COR-L47 (cell line): Measurements from ENCODE around the gene LRRC27.

Source experiments
- DNase-seq: peaks from one replicate; lab custom pipeline; 2025; lab: John Stamatoyannopoulos, UW

The LRRC27 gene

GRCh38 chr10:132390921-132391675 is 59.1 kb downstream of the LRRC27 start:
- no peak for DNase-seq

- DNase-seq = no peak
These were observed 59.7 kb downstream of the LRRC27 start for GRCh38 chr10:132391676-132392020.

GRCh38 chr10:132392184-132392800 is 60.3 kb downstream of the LRRC27 start:
- no peak for DNase-seq

DNA sequence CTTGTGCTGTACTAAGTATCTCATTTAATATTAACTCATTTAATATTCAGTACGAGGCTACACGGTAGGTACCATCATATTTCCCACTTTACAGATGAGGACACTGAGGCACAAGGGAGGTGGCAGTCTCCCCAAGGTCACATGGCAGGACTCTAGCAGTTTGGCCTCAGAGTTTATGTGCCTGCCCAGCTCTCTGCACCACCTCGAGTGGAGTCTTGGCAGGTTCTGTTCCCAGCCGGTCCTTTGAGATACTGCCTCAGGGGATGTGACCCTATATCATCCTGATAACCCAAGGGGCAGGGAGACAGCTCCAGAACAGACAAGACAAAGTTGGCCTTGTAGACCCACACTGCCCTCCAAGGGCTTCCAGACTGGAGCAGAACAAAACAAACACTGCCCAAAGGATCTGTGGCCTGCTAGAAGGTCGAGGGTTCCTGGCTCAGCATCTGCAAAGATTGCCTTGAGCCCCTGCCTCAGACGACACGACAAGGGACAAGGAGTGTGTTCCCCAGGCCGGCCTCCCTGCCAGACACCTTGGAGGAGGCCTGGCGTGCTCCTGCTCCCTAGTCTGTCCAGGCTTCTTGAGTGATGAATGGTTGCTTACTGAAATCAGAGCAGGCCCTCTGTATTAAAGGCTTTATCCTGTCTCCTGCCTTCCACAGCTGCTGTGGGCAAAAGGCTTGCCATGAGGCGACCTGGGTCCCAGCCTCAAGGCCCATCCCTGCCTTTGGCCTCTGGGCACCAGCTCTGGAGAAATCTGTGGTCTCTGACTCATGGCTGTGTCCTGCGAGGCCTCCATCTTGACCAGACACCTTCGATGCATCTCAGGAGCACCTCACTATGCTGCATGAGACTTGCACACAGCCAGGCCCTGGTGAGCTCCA is 61.1 kb downstream of the LRRC27 start:
- DNase-seq = no peak

DNA sequence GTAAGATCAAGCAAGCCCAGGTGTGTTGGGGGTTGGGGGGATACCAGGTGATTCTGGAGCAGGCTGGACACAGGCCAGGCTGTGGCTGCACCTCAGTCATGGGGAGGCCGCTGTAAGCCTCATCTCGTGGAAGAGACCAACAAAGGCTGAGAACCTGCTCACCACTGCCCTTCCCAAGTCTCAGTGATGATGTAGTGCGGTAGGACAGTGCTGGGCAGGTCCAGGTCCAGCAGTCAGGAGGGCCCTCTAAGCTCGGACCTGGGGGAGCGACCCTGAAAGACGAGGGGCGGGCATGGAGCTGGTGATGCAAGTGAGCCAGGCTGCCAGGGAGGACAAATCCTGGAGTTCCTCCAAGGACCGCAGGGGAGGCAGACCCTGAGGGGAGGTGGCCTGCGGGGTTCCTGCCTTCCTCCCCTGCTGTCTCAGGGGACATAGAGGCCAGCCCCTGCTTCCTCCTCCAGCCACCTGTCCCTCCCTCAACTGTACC is 61.7 kb downstream of the LRRC27 start:
- no peak for DNase-seq

- no peak for DNase-seq
These were observed 62.3 kb downstream of the LRRC27 start for GRCh38 chr10:132394201-132394811.

DNA sequence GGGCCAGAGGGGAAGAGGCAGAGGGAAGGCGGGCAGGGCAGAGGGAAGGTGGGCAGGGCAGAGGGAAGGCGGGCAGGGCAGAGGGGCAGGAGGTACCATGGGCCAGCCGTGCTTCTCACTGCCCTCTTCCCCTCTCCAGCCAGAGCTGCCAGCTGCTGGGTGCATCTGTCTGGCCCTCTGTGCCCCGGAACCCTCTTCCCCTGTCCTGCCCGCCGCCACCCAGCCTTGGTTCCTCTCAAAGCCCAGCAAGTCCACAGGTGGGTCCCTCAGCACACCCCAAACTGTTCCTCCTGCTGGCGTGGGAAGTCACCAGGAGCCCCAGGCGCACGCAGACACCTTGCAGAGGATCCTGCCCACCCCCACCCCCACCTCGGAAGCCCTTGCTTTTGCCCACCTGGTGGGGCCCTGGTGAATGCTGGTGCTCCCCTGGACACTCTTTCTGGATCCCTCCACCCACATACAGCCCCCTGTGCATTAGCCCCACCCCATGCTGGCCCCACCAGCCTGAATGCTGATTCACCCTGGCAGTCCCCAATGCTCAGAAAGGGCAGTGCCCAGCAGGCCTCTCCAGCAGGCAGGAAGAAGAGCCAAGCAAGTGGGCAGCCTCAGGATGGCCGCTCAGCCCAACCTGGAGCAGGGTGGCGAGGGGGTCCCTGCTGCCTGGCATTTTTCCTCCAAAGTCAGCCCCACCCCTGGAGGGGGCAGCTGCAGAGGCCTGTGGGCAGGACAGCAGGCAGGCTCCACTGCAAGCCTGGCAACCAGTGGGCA is 63.1 kb downstream of the LRRC27 start:
- DNase-seq = no peak

- DNase-seq = no peak
These were observed 63.9 kb downstream of the LRRC27 start for GRCh38 chr10:132395704-132396493.

- DNase-seq = no peak
These were observed 64.6 kb downstream of the LRRC27 start for GRCh38 chr10:132396494-132397035.

- DNase-seq = no peak
These were observed 65.1 kb downstream of the LRRC27 start, which contains the start of gene PWWP2B for GRCh38 chr10:132397036-132397541. PWWP2B (plus strand) TSS chr10:132397200; CDS start chr10:132397227, 27 bp downstream.

GRCh38 chr10:132397671-132398565 is 65.9 kb downstream of the LRRC27 start:
- DNase-seq = peak; percentile 46

DNA sequence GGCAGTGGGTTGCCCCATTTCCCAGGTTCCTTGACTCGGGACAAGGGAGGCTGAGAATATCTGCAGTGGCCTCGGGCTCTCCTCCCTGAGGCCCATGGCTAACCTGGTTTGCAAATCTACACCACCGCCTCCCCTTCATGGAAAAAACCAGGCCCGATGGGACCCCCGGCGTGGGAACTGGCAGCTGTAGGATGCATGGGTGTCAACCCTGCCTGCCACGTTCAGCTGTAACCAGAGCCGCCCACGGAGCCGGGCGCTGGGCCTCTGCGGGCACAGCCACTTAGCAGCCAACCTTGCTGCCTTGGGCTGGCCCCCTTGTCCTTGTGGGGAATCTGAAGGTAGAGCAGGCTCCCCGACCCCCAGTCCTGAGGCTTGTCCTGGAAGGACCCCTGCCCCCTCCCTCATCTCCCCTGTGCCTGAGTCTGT is 66.6 kb downstream of the LRRC27 start:
- no peak for DNase-seq

- DNase-seq = no peak
These were observed 67.4 kb downstream of the LRRC27 start for GRCh38 chr10:132399117-132400035.

DNA sequence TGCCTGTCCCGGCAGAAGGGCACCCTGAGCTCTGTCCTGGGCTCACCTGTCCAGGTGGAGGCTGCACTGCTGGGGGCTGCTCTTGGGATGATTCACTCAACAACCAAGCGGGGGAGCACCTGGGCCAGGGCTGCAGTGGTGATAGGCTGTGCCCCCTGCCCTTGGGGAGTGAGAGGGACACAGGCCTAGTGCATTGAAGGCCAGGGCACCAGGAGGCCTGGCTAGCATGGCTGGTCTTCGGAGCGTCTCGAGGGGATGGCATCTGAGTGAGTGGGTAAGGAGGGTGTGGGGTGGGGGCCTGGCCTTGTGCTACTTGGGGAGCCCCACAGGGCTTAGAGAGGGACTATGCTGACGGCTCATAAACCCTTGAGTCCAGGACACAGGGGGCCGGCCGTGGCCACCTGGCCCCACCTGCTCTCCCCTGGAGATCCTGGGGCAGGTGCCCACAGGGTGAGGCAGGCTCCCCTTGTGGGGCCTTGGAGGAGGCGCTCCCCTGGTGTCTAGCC is 68.1 kb downstream of the LRRC27 start:
- no peak for DNase-seq

DNA sequence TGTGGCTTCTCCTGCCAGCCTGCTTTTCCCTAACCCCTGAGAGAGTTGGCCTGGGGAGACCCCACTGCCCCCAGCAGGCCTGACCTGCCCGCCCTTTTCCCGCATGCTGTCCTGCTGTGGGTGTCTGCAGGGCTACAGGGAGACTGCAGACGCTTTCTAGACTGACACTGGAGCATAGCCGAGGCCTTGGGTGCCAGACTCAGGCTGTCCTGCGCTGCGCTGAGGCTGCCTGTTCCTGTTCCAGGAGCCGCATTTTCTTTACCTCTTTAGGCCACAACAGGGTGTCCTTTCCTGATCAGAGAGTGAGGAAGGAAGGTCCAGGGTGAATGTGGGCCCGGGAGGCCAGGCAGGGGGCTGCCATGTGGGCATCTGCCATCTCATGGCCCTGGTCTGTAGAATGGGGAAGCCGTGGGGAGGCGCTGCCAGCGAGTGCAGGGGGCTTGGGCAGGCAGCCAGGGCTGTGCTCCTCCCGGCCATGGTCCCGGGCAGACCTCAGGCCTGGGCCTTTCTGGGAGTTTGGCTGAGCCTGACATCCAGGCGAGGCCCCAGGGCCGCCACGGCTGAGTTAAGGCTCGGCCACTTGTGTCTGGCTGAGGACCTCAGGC is 68.7 kb downstream of the LRRC27 start:
- no peak for DNase-seq

GRCh38 chr10:132401401-132402118 is 69.6 kb downstream of the LRRC27 start:
- no peak for DNase-seq
